SH-SY5Y (cell line): ENCODE measurements around the gene FREY1.

Experiments
- GATA2 ChIP-seq: IDR thresholded peaks from 2 replicates; pipeline ENCODE4 v1.6.1; 2011; ENCODE audit warnings: mild to moderate bottlenecking, low read depth, low read length
- GATA3 ChIP-seq: IDR thresholded peaks from 2 replicates; pipeline ENCODE4 v1.6.1; 2011; ENCODE audit warnings: low read depth, mild to moderate bottlenecking, low read length, moderate library complexity

DNA sequence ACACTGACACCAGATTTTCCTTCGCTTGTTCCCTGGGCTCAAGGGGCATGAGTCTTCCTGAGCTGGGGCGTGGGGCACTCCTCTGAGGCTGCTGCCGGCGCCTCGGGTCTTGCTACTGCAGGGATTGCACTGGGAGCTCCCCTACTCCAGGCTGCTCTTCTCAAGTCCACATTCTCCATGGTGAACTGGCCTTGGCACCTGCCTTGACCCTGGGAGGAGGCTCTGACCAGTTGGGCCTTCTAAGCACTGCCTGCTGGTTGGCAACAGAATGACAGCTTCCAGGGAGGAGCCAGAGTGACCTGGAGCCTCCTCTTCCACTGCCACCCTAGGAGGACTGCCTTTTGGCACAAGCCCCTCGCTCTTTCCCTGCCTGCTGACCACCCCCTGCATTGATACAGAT lies 9.5 kb downstream of the FREY1 start:
- TF ChIP-seq GATA2 (no peak), GATA3 (no peak)
